A549 (cell line): ENCODE results near the gene PUM2.

ENCODE experiments used
- EHMT2 ChIP-seq: fragments of 200-600 bp; sonication (generic); IDR thresholded peaks from 2 replicates; pipeline ENCODE4 v1.6.1; 2016; ENCODE audit warnings: antibody characterized with exemption, low read depth, mild to moderate bottlenecking, moderate library complexity
- POLR2A ChIP-seq: IDR thresholded peaks from 2 replicates; pipeline ENCODE4 v1.6.1; 2012; ENCODE audit warnings: mild to moderate bottlenecking, low read length
- TF ChIP-seq, protein P1 (sequence below): fragments of >200 bp; sonication (Bioruptor Twin); formaldehyde crosslinking; IDR thresholded peaks from 3 replicates; pipeline ENCODE4 v1.5.1; 2016

DNA sequence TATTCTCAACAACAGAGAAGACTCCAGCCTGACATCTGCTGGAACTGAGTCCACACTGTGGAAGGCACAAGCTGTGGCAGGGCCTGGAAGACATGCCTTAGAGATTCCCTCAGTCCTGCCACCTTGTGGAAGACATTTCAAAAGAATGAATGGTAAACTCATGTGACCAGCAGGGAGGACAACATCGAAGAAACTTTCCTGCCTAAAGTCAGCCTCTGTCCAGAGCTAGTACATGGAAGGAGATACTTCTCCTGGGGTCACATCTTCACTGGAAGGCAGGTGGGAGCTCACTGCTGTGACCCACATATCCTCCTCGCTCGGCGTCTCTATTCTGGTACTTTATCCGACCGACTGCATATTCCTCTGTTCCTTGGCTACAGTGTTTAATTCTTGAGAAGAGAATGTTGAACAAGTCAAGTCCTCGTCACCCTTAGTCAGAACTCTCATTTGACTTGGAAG, 59.5 kb downstream of the PUM2 start:
- no peak for TF ChIP-seq POLR2A
- TF ChIP-seq EHMT2 = no peak
- TF ChIP-seq, protein P1, sequence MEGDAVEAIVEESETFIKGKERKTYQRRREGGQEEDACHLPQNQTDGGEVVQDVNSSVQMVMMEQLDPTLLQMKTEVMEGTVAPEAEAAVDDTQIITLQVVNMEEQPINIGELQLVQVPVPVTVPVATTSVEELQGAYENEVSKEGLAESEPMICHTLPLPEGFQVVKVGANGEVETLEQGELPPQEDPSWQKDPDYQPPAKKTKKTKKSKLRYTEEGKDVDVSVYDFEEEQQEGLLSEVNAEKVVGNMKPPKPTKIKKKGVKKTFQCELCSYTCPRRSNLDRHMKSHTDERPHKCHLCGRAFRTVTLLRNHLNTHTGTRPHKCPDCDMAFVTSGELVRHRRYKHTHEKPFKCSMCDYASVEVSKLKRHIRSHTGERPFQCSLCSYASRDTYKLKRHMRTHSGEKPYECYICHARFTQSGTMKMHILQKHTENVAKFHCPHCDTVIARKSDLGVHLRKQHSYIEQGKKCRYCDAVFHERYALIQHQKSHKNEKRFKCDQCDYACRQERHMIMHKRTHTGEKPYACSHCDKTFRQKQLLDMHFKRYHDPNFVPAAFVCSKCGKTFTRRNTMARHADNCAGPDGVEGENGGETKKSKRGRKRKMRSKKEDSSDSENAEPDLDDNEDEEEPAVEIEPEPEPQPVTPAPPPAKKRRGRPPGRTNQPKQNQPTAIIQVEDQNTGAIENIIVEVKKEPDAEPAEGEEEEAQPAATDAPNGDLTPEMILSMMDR = peak; percentile 94
